Suppressor macrophage treated with lipopolysaccharide for 4 hours (primary cell): ENCODE measurements around the gene SMG6.

Experiments used
- DNase-seq: peaks from one replicate; pipeline ENCODE4 v3.0.0-alpha.2; 2020

Gene SMG6

DNA sequence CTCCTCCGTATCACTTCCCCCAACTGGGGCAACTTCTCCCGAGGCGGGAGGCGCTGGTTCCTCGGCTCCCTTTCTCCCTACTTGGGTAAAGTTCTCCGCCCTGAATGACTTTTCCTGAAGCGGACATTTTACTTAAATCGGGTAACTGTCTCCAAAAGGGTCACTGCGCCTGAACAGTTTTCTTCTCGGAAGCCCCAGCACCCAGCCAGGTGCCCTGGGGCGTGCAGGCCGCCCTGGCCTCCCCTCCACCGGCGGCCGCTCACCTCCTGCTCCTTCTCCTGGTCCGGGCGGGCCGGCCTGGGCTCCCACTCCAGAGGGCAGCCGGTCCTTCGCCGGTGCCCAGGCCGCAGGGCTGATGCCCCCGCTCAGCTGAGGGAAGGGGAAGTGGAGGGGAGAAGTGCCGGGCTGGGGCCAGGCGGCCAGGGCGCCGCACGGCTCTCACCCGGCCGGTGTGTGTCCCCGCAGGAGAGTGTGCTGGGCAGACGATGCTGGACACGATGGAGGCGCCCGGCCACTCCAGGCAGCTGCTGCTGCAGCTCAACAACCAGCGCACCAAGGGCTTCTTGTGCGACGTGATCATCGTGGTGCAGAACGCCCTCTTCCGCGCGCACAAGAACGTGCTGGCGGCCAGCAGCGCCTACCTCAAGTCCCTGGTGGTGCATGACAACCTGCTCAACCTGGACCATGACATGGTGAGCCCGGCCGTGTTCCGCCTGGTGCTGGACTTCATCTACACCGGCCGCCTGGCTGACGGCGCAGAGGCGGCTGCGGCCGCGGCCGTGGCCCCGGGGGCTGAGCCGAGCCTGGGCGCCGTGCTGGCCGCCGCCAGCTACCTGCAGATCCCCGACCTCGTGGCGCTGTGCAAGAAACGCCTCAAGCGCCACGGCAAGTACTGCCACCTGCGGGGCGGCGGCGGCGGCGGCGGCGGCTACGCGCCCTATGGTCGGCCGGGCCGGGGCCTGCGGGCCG lies 247.1 kb downstream of the SMG6 start:
- DNase-seq, result peak; percentile 48

- no peak for DNase-seq
Observed at GRCh38 chr17:2055292-2056205, 248.0 kb downstream of the SMG6 start.

DNA sequence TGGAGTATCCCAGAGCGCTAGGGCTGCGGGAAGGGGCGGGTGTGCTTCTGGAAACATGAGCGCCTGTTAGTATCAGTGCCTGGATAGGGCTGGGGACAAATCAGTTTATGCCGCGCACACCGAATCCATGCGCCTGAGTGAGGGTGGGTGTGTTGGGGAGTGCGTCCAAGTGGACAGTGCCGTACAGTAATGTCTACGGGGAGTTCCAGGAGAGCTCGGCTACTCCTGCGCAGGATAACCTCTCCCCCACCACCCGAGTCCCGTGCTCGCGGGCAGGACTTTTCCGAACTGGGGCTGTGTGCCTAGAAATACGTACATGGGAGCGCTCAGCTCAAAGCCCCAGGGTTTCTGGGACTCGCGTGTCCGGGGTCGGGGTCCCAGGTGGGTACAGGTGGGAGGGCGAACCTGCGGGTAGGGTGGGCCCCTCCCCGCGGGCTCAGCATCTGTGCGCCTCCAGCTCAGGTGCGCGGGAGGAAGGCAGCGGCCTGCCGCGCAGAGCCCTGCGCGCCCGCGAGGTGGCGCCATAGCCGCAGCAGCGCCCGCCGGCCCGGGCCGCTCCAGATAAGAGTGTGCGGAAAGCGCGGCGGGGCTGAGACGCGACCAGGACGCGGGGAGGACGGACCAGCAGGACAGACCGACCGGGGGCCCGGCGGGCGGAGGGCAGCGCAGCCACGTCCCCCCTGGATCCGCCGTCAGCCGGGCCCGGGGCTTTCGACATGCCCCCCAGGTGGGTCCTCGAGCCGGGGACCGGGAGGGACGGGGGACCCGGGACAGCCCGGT lies 248.9 kb downstream of the SMG6 start, which contains the start of gene HIC1:
TSS of gene HIC1 (plus strand) at position 592 of the 780 bp plus-strand sequence. CDS start 1,588 bp downstream, outside the sequence.
- peak; percentile 83 for DNase-seq

GRCh38 chr17:2054262-2054511 lies 249.4 kb downstream of the SMG6 start:
- DNase-seq, result no peak

DNA sequence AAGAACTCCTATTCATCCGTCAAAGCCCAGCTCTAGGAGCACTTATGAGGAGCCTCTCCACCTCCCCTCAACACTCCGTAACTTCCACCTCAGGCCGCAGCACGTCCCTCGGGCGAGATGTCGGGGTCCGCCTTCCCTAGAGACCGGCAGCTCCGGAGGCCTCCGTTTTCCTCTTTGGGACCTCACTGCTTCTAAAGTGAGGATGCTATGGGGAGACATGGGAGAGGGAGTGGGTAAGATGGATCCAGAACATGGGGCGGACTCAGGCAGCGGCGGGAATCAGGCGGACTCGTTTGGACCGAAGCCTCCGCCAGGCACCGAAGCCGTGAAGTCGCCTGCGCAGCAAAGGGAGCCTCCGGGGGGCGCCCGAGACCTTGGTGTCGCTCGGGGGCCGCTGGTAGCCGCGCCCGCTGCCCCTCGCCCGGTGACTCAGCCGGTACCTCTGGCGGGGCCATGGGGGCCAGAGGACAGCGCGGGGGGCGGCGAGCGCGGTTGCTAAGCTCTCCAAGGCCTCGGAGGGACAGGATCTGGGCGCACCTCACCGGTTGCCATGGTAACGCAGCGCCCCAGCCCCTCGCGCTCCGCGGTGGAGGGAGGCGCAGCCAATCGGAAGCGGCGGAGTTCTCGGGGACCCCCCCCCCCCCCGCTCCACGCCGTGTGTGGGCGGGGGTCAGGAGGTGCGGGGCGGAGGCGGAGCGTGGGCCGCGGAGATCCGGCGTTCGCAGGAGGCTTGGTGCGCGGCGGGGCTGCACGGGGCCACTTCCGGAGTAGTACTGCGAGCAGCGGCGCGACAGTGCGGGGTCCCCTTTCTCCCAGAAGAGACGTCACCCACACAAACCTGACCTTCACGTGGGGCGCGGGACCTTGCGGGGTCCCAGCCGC lies 250.0 kb downstream of the SMG6 start:
- peak; percentile 83 for DNase-seq

- no peak for DNase-seq
Observed at GRCh38 chr17:2051933-2052559, 251.5 kb downstream of the SMG6 start.

DNA sequence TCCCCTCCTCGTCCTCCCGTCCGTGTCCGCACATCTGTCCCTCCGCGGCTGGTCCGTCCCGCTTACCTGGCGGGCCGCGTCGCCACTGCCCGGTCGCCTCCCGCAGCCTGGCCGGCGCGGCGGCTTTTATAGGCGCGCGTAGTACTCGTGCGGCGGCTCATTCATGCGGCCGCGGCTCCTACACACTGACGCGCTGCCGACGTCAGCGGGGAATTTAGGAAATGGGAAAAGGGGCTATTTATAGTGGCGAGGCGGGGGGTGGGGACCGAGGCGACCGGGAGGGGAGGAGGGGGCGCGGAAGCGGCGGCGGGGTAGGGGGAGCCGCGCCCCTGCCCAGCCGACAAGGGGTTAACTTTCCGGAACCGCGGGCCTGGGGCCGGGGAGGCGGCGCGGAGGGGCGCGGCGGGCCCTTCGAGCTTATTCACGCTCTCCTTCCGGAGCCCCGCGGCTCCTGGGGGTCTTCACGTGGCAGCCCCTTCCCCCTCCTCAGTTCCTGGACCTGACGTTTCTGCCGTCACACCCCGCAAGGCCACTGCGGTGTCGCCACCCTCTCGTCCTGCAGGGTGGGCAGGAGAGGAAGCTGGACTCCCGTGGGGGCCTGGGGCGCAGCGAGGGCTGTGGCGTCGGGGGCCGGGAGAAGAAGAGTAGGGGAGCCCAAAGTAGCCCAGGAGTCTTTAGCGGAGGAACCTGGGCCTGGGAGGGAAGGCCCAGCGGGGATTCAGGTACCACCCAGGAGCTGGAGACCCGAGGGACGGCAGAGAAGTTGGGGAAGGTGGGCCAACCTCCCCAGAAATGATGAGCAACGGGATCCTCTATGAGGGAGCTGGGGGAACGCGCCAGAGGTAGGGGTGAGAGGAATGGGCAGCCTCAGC lies 252.3 kb downstream of the SMG6 start:
- peak; percentile 75 for DNase-seq

DNA sequence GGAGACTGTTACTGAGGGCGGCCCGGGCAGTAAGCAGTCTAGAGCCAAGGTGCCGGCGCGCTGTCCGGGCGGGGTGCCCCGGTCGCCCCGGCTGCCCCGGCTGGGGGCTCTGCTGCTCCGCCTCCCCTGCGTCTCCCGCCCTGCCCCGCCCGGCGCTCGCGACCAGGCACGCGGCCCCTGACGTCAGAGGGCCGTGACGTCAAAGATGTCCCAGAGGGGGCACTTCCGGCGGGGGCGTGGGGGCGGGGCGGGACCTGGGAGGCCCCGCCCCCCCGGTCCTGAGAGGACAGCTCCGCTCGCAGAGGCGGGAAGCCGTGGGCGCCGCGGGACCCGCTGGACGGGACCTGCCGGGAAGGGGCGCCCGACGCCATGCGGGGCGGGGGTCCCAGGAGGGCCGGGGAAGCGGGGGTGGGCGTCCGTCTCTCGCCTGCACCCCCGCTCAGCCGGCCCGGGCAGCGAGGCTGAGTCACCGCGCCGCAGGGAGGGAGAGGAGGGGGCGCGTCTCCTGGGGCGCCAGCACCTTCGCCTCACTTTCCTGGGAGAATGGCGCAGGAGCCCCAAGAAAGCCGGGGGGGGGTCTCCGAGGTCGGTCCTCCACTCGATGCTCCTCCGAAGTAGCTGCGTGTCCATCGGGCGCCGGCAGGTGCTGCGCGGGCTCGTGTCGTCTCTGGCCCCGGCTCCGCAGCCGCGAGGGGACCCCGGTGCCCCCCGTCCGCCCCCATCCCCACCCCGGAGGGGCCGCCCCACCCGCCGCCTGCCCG lies 253.1 kb downstream of the SMG6 start:
- peak; percentile 82 for DNase-seq

DNA sequence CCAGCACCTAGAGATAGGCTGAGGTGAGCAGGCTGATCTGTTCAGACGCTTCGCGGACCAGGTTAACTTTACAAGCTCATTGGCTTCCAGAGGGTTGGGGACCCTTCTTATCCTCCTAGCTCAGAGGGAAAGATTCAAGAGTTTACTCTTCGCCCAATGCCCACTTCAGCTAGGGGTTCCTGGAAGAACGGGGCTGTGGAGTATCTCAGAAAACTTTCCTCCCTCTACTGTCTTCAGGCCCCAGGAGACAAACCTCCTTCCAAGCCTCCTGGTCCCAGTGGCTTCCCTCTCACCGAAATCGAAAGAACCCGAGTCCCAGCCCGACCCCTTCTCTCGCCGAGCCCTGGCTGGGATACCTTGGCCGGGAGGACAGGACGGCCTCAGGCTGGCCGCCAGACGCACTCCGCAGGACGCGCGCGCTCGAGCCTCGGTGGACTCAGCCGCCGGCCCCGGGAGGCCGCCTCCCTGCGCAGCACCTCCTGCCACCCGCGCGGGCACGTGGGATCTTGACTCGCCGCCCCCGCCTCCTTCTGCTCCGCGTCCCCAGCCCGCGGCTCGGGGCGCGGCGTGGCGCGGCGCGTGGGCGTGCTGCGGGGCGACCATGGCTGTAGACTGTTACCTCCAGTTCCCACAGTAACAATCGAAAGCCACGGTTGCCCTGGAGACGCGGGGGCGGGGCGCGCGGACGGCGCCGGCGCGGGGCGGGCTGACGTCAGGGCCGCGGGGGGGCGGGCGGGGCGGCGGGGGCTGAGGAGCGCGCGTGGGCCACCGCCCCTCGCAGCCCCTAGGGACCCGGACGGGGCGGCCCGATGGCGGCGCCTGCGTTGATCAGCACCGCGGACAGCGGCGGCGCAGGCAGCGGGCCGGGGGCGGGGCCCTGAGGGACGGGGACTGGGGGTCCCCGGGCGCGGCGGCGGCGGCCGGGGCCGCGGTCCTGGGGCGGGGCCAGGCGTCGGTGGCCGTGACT lies 254.0 kb downstream of the SMG6 start:
- peak; percentile 89 for DNase-seq

DNA sequence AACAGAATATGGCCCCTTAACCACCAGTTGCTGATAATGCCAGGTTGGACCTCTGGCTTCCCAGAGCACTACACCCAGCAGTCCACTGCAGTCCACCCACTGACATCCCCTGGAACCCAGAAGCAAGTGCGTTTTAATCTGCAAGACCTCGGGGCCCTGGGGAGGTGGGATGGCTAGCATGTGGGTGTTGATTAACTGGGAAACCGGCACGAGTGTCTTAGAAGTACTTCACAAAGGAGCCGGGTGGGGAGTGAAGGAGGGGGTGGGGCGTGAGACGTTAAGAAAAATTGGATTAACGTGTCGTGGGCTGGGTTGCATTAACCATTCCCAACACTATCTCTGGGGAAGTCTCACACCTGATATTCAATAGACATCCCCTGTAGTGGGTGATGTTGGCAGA lies 254.8 kb downstream of the SMG6 start:
- no peak for DNase-seq

DNA sequence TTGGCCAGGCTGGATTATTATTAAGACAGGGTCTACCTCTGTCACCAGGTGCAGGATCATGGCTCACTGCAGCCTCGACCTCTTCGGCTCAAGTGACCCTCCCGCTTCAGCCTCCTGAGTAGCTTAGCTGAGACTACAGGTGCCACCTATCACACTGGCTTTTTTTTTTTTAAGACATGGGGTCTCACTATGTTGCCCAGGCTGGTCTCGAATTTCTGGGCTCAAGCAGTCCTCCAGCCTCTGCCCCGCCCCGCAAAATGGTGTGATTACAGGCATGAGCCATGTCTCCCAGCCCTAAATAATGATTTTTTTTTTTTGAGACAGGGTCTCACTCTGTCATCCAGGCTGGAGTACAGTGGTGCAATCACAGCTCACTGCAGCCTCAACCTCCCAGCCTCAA lies 256.0 kb downstream of the SMG6 start:
- no peak for DNase-seq

DNA sequence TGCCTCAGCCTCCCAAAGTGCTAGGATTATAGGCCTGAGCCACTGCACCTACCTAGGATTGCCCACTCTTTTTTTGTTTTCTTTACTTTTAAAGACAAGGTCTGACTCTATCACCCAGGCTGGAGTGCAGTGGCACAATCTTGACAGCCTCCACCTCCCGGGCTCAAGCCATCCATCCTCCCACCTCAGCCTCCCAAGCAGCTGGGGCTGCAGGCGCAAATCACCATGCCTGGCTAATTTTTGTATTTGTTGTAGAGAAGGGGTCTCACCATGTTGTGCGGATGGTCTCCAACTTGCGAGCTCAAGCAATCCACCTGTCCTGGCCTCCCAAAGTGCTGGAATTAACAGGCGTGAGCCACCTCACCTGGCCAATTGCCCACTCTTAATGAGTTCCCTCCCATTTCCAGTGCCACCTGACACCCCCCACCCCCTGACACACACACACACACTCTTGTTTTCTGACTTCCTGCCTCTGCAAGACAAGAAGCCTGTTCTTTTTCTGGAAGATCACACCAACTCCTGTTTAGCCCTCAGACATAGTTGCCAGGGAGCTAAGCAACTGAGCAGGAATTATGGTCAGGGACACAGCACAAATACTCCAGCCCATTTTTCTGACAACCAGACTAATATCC lies 259.2 kb downstream of the SMG6 start:
- no peak for DNase-seq

GRCh38 chr17:2043785-2044184 lies 259.8 kb downstream of the SMG6 start:
- DNase-seq, result no peak

DNA sequence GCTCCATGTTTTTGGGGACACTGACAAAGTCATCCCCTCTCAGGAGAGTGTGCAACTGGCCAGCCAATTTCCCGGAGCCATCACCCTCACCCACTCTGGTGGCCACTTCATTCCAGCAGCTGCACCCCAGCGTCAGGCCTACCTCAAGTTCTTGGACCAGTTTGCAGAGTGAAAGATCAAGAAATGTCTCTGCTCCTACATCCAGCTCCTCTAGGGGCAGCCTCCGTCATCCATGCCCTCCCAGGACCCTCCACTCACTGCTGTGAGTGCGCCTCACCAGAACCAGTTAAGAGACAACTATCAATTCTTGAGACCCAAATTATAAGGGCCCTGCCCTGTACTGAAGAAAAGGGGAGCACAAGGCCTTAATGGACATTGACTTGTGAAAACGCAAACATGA lies 260.7 kb downstream of the SMG6 start:
- DNase-seq, result no peak

- DNase-seq, result no peak
Observed at GRCh38 chr17:2042390-2042847, 261.2 kb downstream of the SMG6 start.

GRCh38 chr17:2041561-2042389 lies 261.8 kb downstream of the SMG6 start, which contains the start of gene OVCA2:
TSS of gene OVCA2 (plus strand) at chr17:2042022. CDS start at chr17:2042048, 26 bp downstream.
- DNase-seq, result peak; percentile 96
